Liver (tissue), 9 donors: Measurements from ENCODE around the gene TMEM63C. TPM values are rescaled to one million over a fixed set of nuclear protein-coding genes. Genes with fewer than 3 reads are reported as not detected.

Experiments
- DNase-seq: peaks from one replicate; pipeline ENCODE4 v3.0.0-alpha.2; 2017; ENCODE audit warnings: low spot score
- H3K27ac ChIP-seq, 2 donors: one replicate each; pipeline ENCODE4 v1.7.0; 2013; ENCODE audit warnings: inconsistent platforms in 2 of 2, low read length in 2 of 2, control low read depth in 1 of 2, low read depth in 1 of 2, mild to moderate bottlenecking in 1 of 2
- H3K27me3 ChIP-seq, 4 donors: one replicate each; pipeline versions ENCODE4 v1.6.1 to v1.7.0; 2013; ENCODE audit warnings: low read length in 3 of 4, inconsistent platforms in 1 of 4, mild to moderate bottlenecking in 1 of 4, moderate library complexity in 1 of 4; ENCODE audit not compliant: control insufficient read depth in 4 of 4, insufficient read depth in 4 of 4
- H3K36me3 ChIP-seq, 4 donors: one replicate each; pipeline versions ENCODE4 v1.6.1 to v1.7.0; 2013; ENCODE audit warnings: low read length in 3 of 4, mild to moderate bottlenecking in 3 of 4, low read depth in 1 of 4, moderate library complexity in 1 of 4; ENCODE audit not compliant: control insufficient read depth in 4 of 4, insufficient read depth in 3 of 4
- H3K4me1 ChIP-seq, 4 donors: one replicate each; pipeline versions ENCODE4 v1.6.1 to v1.7.0; 2013; ENCODE audit warnings: low read length in 3 of 4, mild to moderate bottlenecking in 3 of 4, moderate library complexity in 1 of 4; ENCODE audit not compliant: control insufficient read depth in 4 of 4, insufficient read depth in 4 of 4
- H3K4me3 ChIP-seq, 3 donors: one replicate each; pipeline versions ENCODE4 v1.6.1 to v1.7.0; 2013; ENCODE audit warnings: low read length in 3 of 3, control low read depth in 1 of 3, low read depth in 1 of 3, mild to moderate bottlenecking in 1 of 3
- H3K9ac ChIP-seq, 2 donors: one replicate each; pipeline ENCODE4 v1.7.0; 2013; ENCODE audit warnings: low read length in 2 of 2, mild to moderate bottlenecking in 2 of 2, moderate library complexity in 2 of 2, control low read depth in 1 of 2, low read depth in 1 of 2
- H3K9me3 ChIP-seq, 4 donors: one replicate each; pipeline versions ENCODE4 v1.6.1 to v1.7.0; 2013; ENCODE audit warnings: low read length in 3 of 4; ENCODE audit not compliant: control insufficient read depth in 4 of 4
- EGR1 ChIP-seq, 2 donors: IDR thresholded peaks; 2 replicates each; pipeline ENCODE4 v1.6.1; 2016 to 2018; ENCODE audit warnings: antibody characterized with exemption in 2 of 2, low read depth in 2 of 2
- FOXA1 ChIP-seq: IDR thresholded peaks from 2 replicates; pipeline ENCODE4 v1.6.1; 2016; ENCODE audit warnings: antibody characterized with exemption
- FOXA2 ChIP-seq: IDR thresholded peaks from 2 replicates; pipeline ENCODE4 v1.6.1; 2016; ENCODE audit warnings: antibody characterized with exemption
- GABPA ChIP-seq, 2 donors: IDR thresholded peaks in 1 of 2; conservative IDR thresholded peaks in 1 of 2; 2 replicates each; pipeline ENCODE4 v1.6.1; 2016; ENCODE audit warnings: antibody characterized with exemption in 2 of 2, mild to moderate bottlenecking in 1 of 2, moderate library complexity in 1 of 2
- HNF4A ChIP-seq, 2 donors: conservative IDR thresholded peaks; 2 replicates each; pipeline ENCODE4 v1.6.1; 2016; ENCODE audit warnings: antibody characterized with exemption in 2 of 2, mild to moderate bottlenecking in 2 of 2
- HNF4G ChIP-seq: IDR thresholded peaks from 2 replicates; pipeline ENCODE4 v1.6.1; 2016; ENCODE audit warnings: antibody characterized with exemption
- JUND ChIP-seq, 2 donors: IDR thresholded peaks; 2 replicates each; pipeline ENCODE4 v1.6.1; 2016; ENCODE audit warnings: antibody characterized with exemption in 2 of 2
- NR2F2 ChIP-seq: IDR thresholded peaks from 2 replicates; pipeline ENCODE4 v1.6.1; 2016; ENCODE audit warnings: antibody characterized with exemption
- RAD21 ChIP-seq, 2 donors: IDR thresholded peaks; 2 replicates each; pipeline ENCODE4 v1.6.1; 2016; ENCODE audit warnings: antibody characterized with exemption in 2 of 2, mild to moderate bottlenecking in 2 of 2
- RXRA ChIP-seq, 2 donors: IDR thresholded peaks; 2 replicates each; pipeline ENCODE4 v1.6.1; 2017 to 2018; ENCODE audit warnings: antibody characterized with exemption in 2 of 2, mild to moderate bottlenecking in 1 of 2
- SP1 ChIP-seq: IDR thresholded peaks from 2 replicates; pipeline ENCODE4 v1.6.1; 2018; ENCODE audit warnings: antibody characterized with exemption, mild to moderate bottlenecking
- YY1 ChIP-seq: IDR thresholded peaks from 2 replicates; pipeline ENCODE4 v1.6.1; 2016; ENCODE audit warnings: antibody characterized with exemption, mild to moderate bottlenecking
- WGBS: extraction: QIAGEN DNeasy Blood & Tissue Kit; methylation state at CpG from one replicate; pipeline ENCODE4 v1.1.7; 2013; 5-methylcytosine and 5-hydroxymethylcytosine counted together
- polyA plus RNA-seq, 2 donors: library from polyadenylated mRNA; stranded (reverse) in 1 of 2; unstranded in 1 of 2; fragments of 200-250 nt in 1 of 2; fragments of >200 nt in 1 of 2; fragmentation: Nextera tagmentation in 1 of 2; extraction: Ambion mirVana in 1 of 2; gene quantifications; one replicate each; pipeline versions ENCODE4 v1.2.1 to v1.2.3, GENCODE V29; 2013 to 2015
- total RNA-seq, 2 donors: library from RNA; depleted of rRNA; stranded (reverse); fragments of >200 nt; gene quantifications; one replicate each; pipeline ENCODE4 v1.2.3, GENCODE V29; 2014
- TF ChIP-seq, protein P1 (sequence below): fragments of 150-350 bp; IDR thresholded peaks from 2 replicates; pipeline ENCODE4 v1.5.1; 2017; ENCODE audit warnings: improper control_type of control experiment, low read depth, low read length; ENCODE audit not compliant: missing input control
- TF ChIP-seq, protein P2 (sequence below): IDR thresholded peaks from 2 replicates; pipeline ENCODE4 v1.6.1; 2016; ENCODE audit warnings: antibody characterized with exemption
- TF ChIP-seq, protein P3 (sequence below): IDR thresholded peaks from 2 replicates; pipeline ENCODE4 v1.6.1; 2016; ENCODE audit warnings: antibody characterized with exemption, mild to moderate bottlenecking
- TF ChIP-seq, protein P4 (sequence below): IDR thresholded peaks from 2 replicates; pipeline ENCODE4 v1.6.1; 2016; ENCODE audit warnings: antibody characterized with exemption
- TF ChIP-seq, protein P5 (sequence below): IDR thresholded peaks from 2 replicates; pipeline ENCODE4 v1.6.1; 2016; ENCODE audit warnings: antibody characterized with exemption
- donor health status: healthy.
- donor health status: healthy.
- donor health status: healthy.
- donor health status: healthy.
- donor health status: healthy.

TMEM63C gene
- total and polyA plus RNA-seq, 4 donors: 0.13 to 1.6 (median 0.25) TPM; not detected in 1

DNA sequence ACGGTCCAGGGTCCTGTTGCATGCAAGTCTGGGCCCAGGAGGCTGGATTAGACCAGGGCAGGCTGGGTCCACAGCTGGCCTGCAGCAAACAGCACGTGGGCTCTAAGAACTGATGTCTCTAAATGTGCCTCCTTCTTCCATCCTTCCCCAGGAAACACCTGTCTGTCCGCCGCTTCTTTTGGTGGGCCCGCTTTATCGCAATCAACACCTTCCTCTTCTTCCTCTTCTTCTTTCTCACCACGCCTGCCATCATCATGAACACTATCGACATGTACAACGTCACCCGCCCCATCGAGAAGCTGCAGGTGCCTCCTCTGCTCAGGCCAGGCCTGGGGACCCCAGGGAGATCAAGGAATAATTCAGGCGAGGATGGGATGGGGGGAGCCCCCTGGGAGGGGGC, 61.2 kb downstream of the TMEM63C start:
- Histone ChIP-seq H3K4me1 (no peaks in the 10 kb centered on the region), H3K9me3 (no peaks in the 10 kb centered on the region), H3K36me3 (no peaks in the 10 kb centered on the region), H3K9ac (no peak overlapping the region), H3K4me3 (no peak overlapping the region), H3K27me3 (no peaks in the 10 kb centered on the region), H3K27ac (no peak overlapping the region)
- no peak for DNase-seq
- 74% methylated on average over 12 of the region's 12 CpGs for WGBS
- TF ChIP-seq YY1: no peak
- TF ChIP-seq SP1: no peak

DNA sequence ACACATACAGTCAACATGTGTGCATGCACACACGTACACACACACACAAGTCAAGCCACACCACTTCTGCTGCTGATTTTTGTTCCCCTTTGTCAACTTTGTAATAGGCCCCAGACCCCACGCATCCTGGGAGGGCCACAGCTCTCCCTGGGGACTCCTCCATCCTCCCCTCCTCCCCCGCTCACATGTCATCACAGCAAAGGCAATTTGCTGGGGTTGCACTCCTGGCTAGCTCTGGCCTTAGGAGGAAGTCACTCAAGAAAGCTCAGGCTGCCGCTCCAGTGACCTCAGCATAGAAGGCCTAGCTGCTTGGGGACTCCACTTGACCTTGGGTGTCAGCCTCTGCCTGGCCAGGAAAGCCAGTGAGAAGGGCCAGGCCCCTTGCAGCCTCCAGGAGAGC, 62.3 kb downstream of the TMEM63C start:
- no peak for DNase-seq

More for the DNA sequence above, 62.3 kb downstream of the TMEM63C start:
- Histone ChIP-seq H3K4me3 (no peak overlapping the region), H3K9me3 (no peaks in the 10 kb centered on the region), H3K4me1 (no peaks in the 10 kb centered on the region), H3K27ac (no peak overlapping the region), H3K9ac (no peak overlapping the region), H3K36me3 (no peaks in the 10 kb centered on the region), H3K27me3 (no peaks in the 10 kb centered on the region)
- WGBS: 86% methylated on average over 4 of the region's 4 CpGs
- TF ChIP-seq HNF4A (conservative IDR thresholded peaks at IDR 0.05) (no peak), RAD21 (IDR thresholded peaks at IDR 0.05) (no peak), GABPA (IDR thresholded peaks at IDR 0.05 in 1 of 2, conservative IDR thresholded peaks at IDR 0.05 in 1 of 2) (no peak), NR2F2 (no peak), JUND (IDR thresholded peaks at IDR 0.05) (no peak), EGR1 (IDR thresholded peaks at IDR 0.05; ENCODE audit: low read depth in 2 of 2) (no peak), RXRA (IDR thresholded peaks at IDR 0.05) (no peak), SP1 (no peak), FOXA1 (no peak), HNF4G (no peak), FOXA2 (no peak)
- TF ChIP-seq, protein P1, sequence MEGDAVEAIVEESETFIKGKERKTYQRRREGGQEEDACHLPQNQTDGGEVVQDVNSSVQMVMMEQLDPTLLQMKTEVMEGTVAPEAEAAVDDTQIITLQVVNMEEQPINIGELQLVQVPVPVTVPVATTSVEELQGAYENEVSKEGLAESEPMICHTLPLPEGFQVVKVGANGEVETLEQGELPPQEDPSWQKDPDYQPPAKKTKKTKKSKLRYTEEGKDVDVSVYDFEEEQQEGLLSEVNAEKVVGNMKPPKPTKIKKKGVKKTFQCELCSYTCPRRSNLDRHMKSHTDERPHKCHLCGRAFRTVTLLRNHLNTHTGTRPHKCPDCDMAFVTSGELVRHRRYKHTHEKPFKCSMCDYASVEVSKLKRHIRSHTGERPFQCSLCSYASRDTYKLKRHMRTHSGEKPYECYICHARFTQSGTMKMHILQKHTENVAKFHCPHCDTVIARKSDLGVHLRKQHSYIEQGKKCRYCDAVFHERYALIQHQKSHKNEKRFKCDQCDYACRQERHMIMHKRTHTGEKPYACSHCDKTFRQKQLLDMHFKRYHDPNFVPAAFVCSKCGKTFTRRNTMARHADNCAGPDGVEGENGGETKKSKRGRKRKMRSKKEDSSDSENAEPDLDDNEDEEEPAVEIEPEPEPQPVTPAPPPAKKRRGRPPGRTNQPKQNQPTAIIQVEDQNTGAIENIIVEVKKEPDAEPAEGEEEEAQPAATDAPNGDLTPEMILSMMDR: no peak
- TF ChIP-seq, protein P2, sequence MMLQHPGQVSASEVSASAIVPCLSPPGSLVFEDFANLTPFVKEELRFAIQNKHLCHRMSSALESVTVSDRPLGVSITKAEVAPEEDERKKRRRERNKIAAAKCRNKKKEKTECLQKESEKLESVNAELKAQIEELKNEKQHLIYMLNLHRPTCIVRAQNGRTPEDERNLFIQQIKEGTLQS: no peak
- TF ChIP-seq, protein P3, sequence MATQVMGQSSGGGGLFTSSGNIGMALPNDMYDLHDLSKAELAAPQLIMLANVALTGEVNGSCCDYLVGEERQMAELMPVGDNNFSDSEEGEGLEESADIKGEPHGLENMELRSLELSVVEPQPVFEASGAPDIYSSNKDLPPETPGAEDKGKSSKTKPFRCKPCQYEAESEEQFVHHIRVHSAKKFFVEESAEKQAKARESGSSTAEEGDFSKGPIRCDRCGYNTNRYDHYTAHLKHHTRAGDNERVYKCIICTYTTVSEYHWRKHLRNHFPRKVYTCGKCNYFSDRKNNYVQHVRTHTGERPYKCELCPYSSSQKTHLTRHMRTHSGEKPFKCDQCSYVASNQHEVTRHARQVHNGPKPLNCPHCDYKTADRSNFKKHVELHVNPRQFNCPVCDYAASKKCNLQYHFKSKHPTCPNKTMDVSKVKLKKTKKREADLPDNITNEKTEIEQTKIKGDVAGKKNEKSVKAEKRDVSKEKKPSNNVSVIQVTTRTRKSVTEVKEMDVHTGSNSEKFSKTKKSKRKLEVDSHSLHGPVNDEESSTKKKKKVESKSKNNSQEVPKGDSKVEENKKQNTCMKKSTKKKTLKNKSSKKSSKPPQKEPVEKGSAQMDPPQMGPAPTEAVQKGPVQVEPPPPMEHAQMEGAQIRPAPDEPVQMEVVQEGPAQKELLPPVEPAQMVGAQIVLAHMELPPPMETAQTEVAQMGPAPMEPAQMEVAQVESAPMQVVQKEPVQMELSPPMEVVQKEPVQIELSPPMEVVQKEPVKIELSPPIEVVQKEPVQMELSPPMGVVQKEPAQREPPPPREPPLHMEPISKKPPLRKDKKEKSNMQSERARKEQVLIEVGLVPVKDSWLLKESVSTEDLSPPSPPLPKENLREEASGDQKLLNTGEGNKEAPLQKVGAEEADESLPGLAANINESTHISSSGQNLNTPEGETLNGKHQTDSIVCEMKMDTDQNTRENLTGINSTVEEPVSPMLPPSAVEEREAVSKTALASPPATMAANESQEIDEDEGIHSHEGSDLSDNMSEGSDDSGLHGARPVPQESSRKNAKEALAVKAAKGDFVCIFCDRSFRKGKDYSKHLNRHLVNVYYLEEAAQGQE: no peak
- TF ChIP-seq, protein P4, sequence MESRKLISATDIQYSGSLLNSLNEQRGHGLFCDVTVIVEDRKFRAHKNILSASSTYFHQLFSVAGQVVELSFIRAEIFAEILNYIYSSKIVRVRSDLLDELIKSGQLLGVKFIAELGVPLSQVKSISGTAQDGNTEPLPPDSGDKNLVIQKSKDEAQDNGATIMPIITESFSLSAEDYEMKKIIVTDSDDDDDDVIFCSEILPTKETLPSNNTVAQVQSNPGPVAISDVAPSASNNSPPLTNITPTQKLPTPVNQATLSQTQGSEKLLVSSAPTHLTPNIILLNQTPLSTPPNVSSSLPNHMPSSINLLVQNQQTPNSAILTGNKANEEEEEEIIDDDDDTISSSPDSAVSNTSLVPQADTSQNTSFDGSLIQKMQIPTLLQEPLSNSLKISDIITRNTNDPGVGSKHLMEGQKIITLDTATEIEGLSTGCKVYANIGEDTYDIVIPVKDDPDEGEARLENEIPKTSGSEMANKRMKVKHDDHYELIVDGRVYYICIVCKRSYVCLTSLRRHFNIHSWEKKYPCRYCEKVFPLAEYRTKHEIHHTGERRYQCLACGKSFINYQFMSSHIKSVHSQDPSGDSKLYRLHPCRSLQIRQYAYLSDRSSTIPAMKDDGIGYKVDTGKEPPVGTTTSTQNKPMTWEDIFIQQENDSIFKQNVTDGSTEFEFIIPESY: no peak
- TF ChIP-seq, protein P5, sequence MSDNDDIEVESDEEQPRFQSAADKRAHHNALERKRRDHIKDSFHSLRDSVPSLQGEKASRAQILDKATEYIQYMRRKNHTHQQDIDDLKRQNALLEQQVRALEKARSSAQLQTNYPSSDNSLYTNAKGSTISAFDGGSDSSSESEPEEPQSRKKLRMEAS: no peak
